ENCODE data around the gene SLC16A4.

DNA sequence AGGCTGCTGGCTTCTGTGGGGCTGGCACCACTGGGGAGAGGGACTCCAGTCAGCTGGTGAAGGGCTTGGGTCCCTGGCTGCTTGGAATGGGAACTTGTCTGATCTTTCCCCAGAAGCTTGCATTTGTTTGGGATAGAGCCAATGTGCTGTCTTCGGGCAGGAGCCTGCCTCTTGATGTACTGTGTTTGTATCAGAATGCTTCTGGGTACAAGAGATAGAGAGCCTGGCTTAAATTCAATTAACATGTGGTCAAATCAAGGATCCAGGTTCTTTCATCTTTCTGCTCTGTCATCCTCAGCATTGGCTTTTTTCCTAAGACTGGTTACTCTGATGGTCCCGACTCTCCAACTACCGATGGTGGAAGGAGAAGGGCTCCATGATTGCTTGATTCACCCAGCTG is 44.1 kb upstream of the SLC16A4 start:
- TF ChIP-seq, protein P1, sequence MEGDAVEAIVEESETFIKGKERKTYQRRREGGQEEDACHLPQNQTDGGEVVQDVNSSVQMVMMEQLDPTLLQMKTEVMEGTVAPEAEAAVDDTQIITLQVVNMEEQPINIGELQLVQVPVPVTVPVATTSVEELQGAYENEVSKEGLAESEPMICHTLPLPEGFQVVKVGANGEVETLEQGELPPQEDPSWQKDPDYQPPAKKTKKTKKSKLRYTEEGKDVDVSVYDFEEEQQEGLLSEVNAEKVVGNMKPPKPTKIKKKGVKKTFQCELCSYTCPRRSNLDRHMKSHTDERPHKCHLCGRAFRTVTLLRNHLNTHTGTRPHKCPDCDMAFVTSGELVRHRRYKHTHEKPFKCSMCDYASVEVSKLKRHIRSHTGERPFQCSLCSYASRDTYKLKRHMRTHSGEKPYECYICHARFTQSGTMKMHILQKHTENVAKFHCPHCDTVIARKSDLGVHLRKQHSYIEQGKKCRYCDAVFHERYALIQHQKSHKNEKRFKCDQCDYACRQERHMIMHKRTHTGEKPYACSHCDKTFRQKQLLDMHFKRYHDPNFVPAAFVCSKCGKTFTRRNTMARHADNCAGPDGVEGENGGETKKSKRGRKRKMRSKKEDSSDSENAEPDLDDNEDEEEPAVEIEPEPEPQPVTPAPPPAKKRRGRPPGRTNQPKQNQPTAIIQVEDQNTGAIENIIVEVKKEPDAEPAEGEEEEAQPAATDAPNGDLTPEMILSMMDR (IDR thresholded peaks at IDR 0.05; ENCODE audit: insufficient read depth, low read depth, low read length), result no peak
- no peak for TF ChIP-seq EZH2 (IDR thresholded peaks at IDR 0.05; ENCODE audit: insufficient read depth, low read length)
